Colonic mucosa (tissue), 4 donors: ENCODE results near the gene FAM20A. TPM values are rescaled to one million over a fixed set of nuclear protein-coding genes. Genes with fewer than 3 reads are reported as not detected.

Experiments
- DNase-seq: peaks from one replicate; pipeline ENCODE4 v3.0.0-alpha.2; 2020
- H3K27ac ChIP-seq: fragments of 200-600 bp; one replicate; pipeline ENCODE4 v1.8.0; 2021
- H3K27me3 ChIP-seq: fragments of 200-600 bp; one replicate; pipeline ENCODE4 v1.8.0; 2021
- H3K36me3 ChIP-seq: fragments of 200-600 bp; one replicate; pipeline ENCODE4 v1.8.0; 2021
- H3K4me1 ChIP-seq: fragments of 200-600 bp; one replicate; pipeline ENCODE4 v1.8.0; 2021; ENCODE audit warnings: mild to moderate bottlenecking
- H3K4me3 ChIP-seq: fragments of 200-600 bp; one replicate; pipeline ENCODE4 v1.8.0; 2021
- H3K9ac ChIP-seq, 2 donors: one replicate each; pipeline ENCODE4 v1.7.0; 2013; ENCODE audit warnings: control low read depth in 2 of 2, low read depth in 2 of 2, low read length in 2 of 2
- H3K9me3 ChIP-seq: fragments of 200-600 bp; one replicate; pipeline ENCODE4 v1.8.0; 2021
- CTCF ChIP-seq: fragments of 200-600 bp; IDR thresholded peaks from one replicate; pipeline ENCODE4 v1.8.0; 2022; ENCODE audit warnings: antibody characterized with exemption, mild to moderate bottlenecking
- intact Hi-C: fragments of 100-400 bp; cut with DNase I; formaldehyde crosslinking; loops from one replicate; pipeline ENCODE4 v1.14.1; 2022
- total RNA-seq, 2 donors: library from RNA; stranded (reverse); fragmentation: NEBNext Ultra II Directional in 1 of 2; extraction: Animal tissue kit (Norgen Biotek cat#: 25700) in 1 of 2; gene quantifications; one replicate each; pipeline ENCODE4 v1.2.1, GENCODE V29; 2021
- donor health status: healthy.
- donor health status: DM: no; HTN: no; CAD: no.
- donor health status: DM: no; HTN: no; CAD: no.

Gene FAM20A
- total RNA-seq, 2 donors from 2014 or later = 0.72 to 4.1 TPM

GRCh38 chr17:68539548-68540467, 61.4 kb downstream of the FAM20A start:
- Histone ChIP-seq H3K9me3 (no peaks in the 10 kb centered on the region), H3K4me3 (no peak overlapping the region), H3K9ac (no peak overlapping the region), H3K36me3 (no peaks in the 10 kb centered on the region), H3K4me1 (no peaks in the 10 kb centered on the region), H3K27ac (no peak overlapping the region), H3K27me3 (no peaks in the 10 kb centered on the region)
- DNase-seq = no peak
- TF ChIP-seq CTCF = no peak
- intact Hi-C loops = loop anchor here (10.0 kb wide), 1 partner anchor 225 kb away; no protein-coding TSS in a partner anchor

- TF ChIP-seq CTCF = no peak
Observed at GRCh38 chr17:68535922-68536321, 65.2 kb downstream of the FAM20A start.

GRCh38 chr17:68534695-68535088, 66.5 kb downstream of the FAM20A start:
- Histone ChIP-seq H3K4me1 (no peaks in the 10 kb centered on the region), H3K4me3 (no peak overlapping the region), H3K27me3 (no peaks in the 10 kb centered on the region), H3K9me3 (no peaks in the 10 kb centered on the region), H3K9ac (no peak overlapping the region), H3K36me3 (peaks cover 5% of the 10 kb centered on the region), H3K27ac (no peak overlapping the region)
- DNase-seq = no peak
- intact Hi-C loops = no loop called here
- TF ChIP-seq CTCF = no peak

More at GRCh38 chr17:68535922-68536321, 65.2 kb downstream of the FAM20A start:
- Histone ChIP-seq H3K4me1 (no peaks in the 10 kb centered on the region), H3K27ac (no peak overlapping the region), H3K27me3 (no peaks in the 10 kb centered on the region), H3K9ac (no peak overlapping the region), H3K36me3 (peaks cover 5% of the 10 kb centered on the region), H3K4me3 (no peak overlapping the region), H3K9me3 (no peaks in the 10 kb centered on the region)
- no peak for DNase-seq
- intact Hi-C loops = no loop called here

- H3K36me3 ChIP-seq = peaks cover 10% of the 10 kb centered on the region
- no peaks in the 10 kb centered on the region for H3K9me3 ChIP-seq
- TF ChIP-seq CTCF = no peak
- H3K9ac ChIP-seq = no peak overlapping the region
- DNase-seq = no peak
- H3K4me1 ChIP-seq = no peaks in the 10 kb centered on the region
- H3K27ac ChIP-seq = no peak overlapping the region
- intact Hi-C loops = no loop called here
- H3K27me3 ChIP-seq = no peaks in the 10 kb centered on the region
- no peak overlapping the region for H3K4me3 ChIP-seq
Observed at GRCh38 chr17:68533887-68534694, 67.1 kb downstream of the FAM20A start.

GRCh38 chr17:68532826-68533225, 68.3 kb downstream of the FAM20A start:
- H3K4me1 ChIP-seq = no peaks in the 10 kb centered on the region
- DNase-seq = no peak
- H3K36me3 ChIP-seq = peaks cover 22% of the 10 kb centered on the region
- H3K9me3 ChIP-seq = no peaks in the 10 kb centered on the region
- no peak for TF ChIP-seq CTCF
- H3K9ac ChIP-seq = no peak overlapping the region
- no peaks in the 10 kb centered on the region for H3K27me3 ChIP-seq
- no peak overlapping the region for H3K27ac ChIP-seq
- H3K4me3 ChIP-seq = no peak overlapping the region
- intact Hi-C loops = no loop called here
